CD4-positive, alpha-beta T cell (primary cell): Measurements from ENCODE around the gene IL3RA. TPM values are rescaled to one million over a fixed set of nuclear protein-coding genes. Genes with fewer than 3 reads are reported as not detected.
A peak's percentile ranks its signal among the peaks of the same experiment; 100 is the strongest.

Experiments used
- ATAC-seq: fragments of 200-7000 bp; cut with Tn5 transposase; one replicate; pipeline ENCODE4 v1.10.0; 2022; ENCODE audit warnings: mild to moderate bottlenecking; ENCODE audit not compliant: poor library complexity
- CTCF ChIA-PET: fragments of 350-600 bp; sonication (Branson Sonifier 250); formaldehyde crosslinking; loops from one replicate; lab custom pipeline; 2021; ENCODE audit warnings: antibody characterized with exemption, inconsistent platforms; lab: Charles Lee
- POLR2A ChIA-PET: fragments of 350-600 bp; sonication (Branson Sonifier 250); formaldehyde crosslinking; loops from one replicate; lab custom pipeline; 2021; ENCODE audit warnings: antibody characterized with exemption, inconsistent platforms; lab: Charles Lee
- DNase-seq, 14 experiments: peaks; one replicate each; pipeline ENCODE4 v3.0.0-alpha.2; 2013 to 2020; ENCODE audit warnings: mixed read lengths in 2 of 14
- H3K27ac ChIP-seq, 2 donors: one replicate each; pipeline versions ENCODE4 v1.5.1 to v1.7.0; 2013; ENCODE audit warnings: low read length in 2 of 2, low read depth in 1 of 2, mild to moderate bottlenecking in 1 of 2
- H3K27me3 ChIP-seq, 2 experiments: 1 replicate in 1 of 2; 2 replicates in 1 of 2; pipeline versions ENCODE4 v1.6.1 to v1.7.0; 2013; ENCODE audit warnings: low read length in 2 of 2, control low read depth in 1 of 2, mild to moderate bottlenecking in 1 of 2, moderate library complexity in 1 of 2; ENCODE audit not compliant: insufficient read depth in 2 of 2, control insufficient read depth in 1 of 2
- H3K36me3 ChIP-seq: one replicate; pipeline ENCODE4 v1.6.1; 2013; ENCODE audit warnings: low read length, control low read depth; ENCODE audit not compliant: insufficient read depth
- H3K4me1 ChIP-seq: one replicate; pipeline ENCODE4 v1.6.1; 2013; ENCODE audit warnings: low read length, control low read depth; ENCODE audit not compliant: insufficient read depth
- H3K4me3 ChIP-seq: one replicate; pipeline ENCODE4 v1.5.1; 2013; ENCODE audit warnings: mild to moderate bottlenecking, low read length, moderate library complexity
- H3K9me3 ChIP-seq, 2 experiments: 1 replicate in 1 of 2; 2 replicates in 1 of 2; pipeline versions ENCODE4 v1.6.1 to v1.7.0; 2013; ENCODE audit warnings: low read length in 2 of 2, mild to moderate bottlenecking in 2 of 2, control low read depth in 1 of 2, moderate library complexity in 1 of 2; ENCODE audit not compliant: control insufficient read depth in 1 of 2, insufficient read depth in 1 of 2
- H3K27ac Mint-ChIP-seq: one replicate; pipeline ENCODE4 v1.8.0; 2020; ENCODE audit warnings: mixed read lengths
- H3K27me3 Mint-ChIP-seq: one replicate; pipeline ENCODE4 v1.8.0; 2021; ENCODE audit warnings: mixed read lengths
- H3K36me3 Mint-ChIP-seq: one replicate; pipeline ENCODE4 v1.8.0; 2021; ENCODE audit warnings: low read depth, mixed read lengths
- H3K4me1 Mint-ChIP-seq: one replicate; pipeline ENCODE4 v1.8.0; 2021; ENCODE audit warnings: low read depth, mixed read lengths
- H3K4me3 Mint-ChIP-seq: one replicate; pipeline ENCODE4 v1.8.0; 2020; ENCODE audit warnings: mild to moderate bottlenecking, mixed read lengths
- H3K9me3 Mint-ChIP-seq: one replicate; pipeline ENCODE4 v1.8.0; 2020; ENCODE audit warnings: mixed read lengths
- CTCF ChIP-seq: fragments of 200-600 bp; IDR thresholded peaks from one replicate; pipeline ENCODE4 v1.8.0; 2022; ENCODE audit warnings: antibody characterized with exemption, mild to moderate bottlenecking
- intact Hi-C, 2 experiments: fragments of 100-400 bp; cut with DNase I in 1 of 2; cut with micrococcal nuclease in 1 of 2; formaldehyde crosslinking; loops; one replicate each; pipeline versions ENCODE4 v1.15.1 to v1.9.0; 2023 to 2025; cut with DNase I, micrococcal nuclease
- total RNA-seq, 174 experiments: library from RNA in 2 of 174; stranded (reverse) in 2 of 174; gene quantifications; one replicate each; pipeline ENCODE4 v1.2.3 and lab custom pipeline; 2021 to 2026

The IL3RA gene
- total RNA-seq, 2 experiments from 2014 or later, result 0.45 to 0.49 TPM

- no peak for ATAC-seq
- intact Hi-C loops, result no loop called here
- Histone ChIP-seq H3K9me3 (peaks cover 0 to 7% of the 10 kb centered on the region in 2 experiments), H3K36me3 (no peaks in the 10 kb centered on the region), H3K4me1 (peaks cover 10% of the 10 kb centered on the region), H3K27me3 (no peaks in the 10 kb centered on the region), H3K4me3 (no peak overlapping the region), H3K27ac (no peak overlapping the region)
- Mint-ChIP-seq H3K27ac (no peak overlapping the region), H3K27me3 (no peaks in the 10 kb centered on the region), H3K9me3 (no peaks in the 10 kb centered on the region), H3K4me1 (no peaks in the 10 kb centered on the region), H3K36me3 (peaks cover 5% of the 10 kb centered on the region), H3K4me3 (no peak overlapping the region)
- DNase-seq, result no peak
- CTCF ChIA-PET, result no interaction called here
- POLR2A ChIA-PET, result no interaction called here
- no peak for TF ChIP-seq CTCF
Observed at GRCh38 chrX:1351981-1352714, 15.6 kb downstream of the IL3RA start.

- DNase-seq (peak in 1 of 14 experiments; percentile 22), ATAC-seq (no peak)
- Mint-ChIP-seq H3K27ac (no peak overlapping the region), H3K4me3 (no peak overlapping the region), H3K27me3 (no peaks in the 10 kb centered on the region), H3K36me3 (peaks cover 17% of the 10 kb centered on the region), H3K4me1 (no peaks in the 10 kb centered on the region), H3K9me3 (no peaks in the 10 kb centered on the region)
- Histone ChIP-seq H3K4me1 (peaks cover 10% of the 10 kb centered on the region), H3K4me3 (no peak overlapping the region), H3K27me3 (no peaks in the 10 kb centered on the region), H3K36me3 (peaks cover 6% of the 10 kb centered on the region), H3K27ac (no peak overlapping the region), H3K9me3 (peaks cover 4 to 23% of the 10 kb centered on the region in 2 experiments)
- intact Hi-C loops, result no loop called here
- CTCF ChIA-PET, result no interaction called here
- no peak for TF ChIP-seq CTCF
- POLR2A ChIA-PET, result no interaction called here
Observed at GRCh38 chrX:1354036-1355019, 17.7 kb downstream of the IL3RA start.

GRCh38 chrX:1355131-1356046 lies 18.8 kb downstream of the IL3RA start:
- peaks cover 10% of the 10 kb centered on the region for H3K4me1 ChIP-seq
- no peak overlapping the region for H3K27ac ChIP-seq
- H3K4me3 Mint-ChIP-seq, result no peak overlapping the region
- ChIA-PET POLR2A (no interaction called here), CTCF (no interaction called here)
- H3K36me3 ChIP-seq, result peaks cover 6% of the 10 kb centered on the region
- H3K4me1 Mint-ChIP-seq, result no peaks in the 10 kb centered on the region
- no peaks in the 10 kb centered on the region for H3K27me3 ChIP-seq
- no peaks in the 10 kb centered on the region for H3K9me3 Mint-ChIP-seq
- no peak overlapping the region for H3K27ac Mint-ChIP-seq
- H3K27me3 Mint-ChIP-seq, result no peaks in the 10 kb centered on the region
- H3K36me3 Mint-ChIP-seq, result peaks cover 28% of the 10 kb centered on the region
- H3K9me3 ChIP-seq, result peaks cover 4 to 23% of the 10 kb centered on the region in 2 experiments
- no peak overlapping the region for H3K4me3 ChIP-seq
- DNase-seq (no peak), ATAC-seq (no peak)
- no peak for TF ChIP-seq CTCF
- intact Hi-C loops, result no loop called here
